Stimulated activated naive CD8-positive, alpha-beta T cell treated with anti-CD3 and anti-CD28 coated beads, Interleukin-15, Interleukin-2, amounts not matched to agents 100 ng/mL and 50 ng/mL, for 24 hours (primary cell): ENCODE measurements around the gene FBLN2.
"Not testable (repeated sequence)": the region's sequence is repeated elsewhere in the genome, so short reads cannot be mapped to it uniquely, and the experiment has no call there.

Experiments
- H3K27ac Mint-ChIP-seq: one replicate; pipeline ENCODE4 v1.8.0; 2021; ENCODE audit warnings: mild to moderate bottlenecking, mixed read lengths
- H3K27me3 Mint-ChIP-seq: one replicate; pipeline ENCODE4 v1.8.0; 2021; ENCODE audit warnings: mixed read lengths
- H3K36me3 Mint-ChIP-seq: one replicate; pipeline ENCODE4 v1.8.0; 2021; ENCODE audit warnings: low read depth, mixed read lengths
- H3K4me1 Mint-ChIP-seq: one replicate; pipeline ENCODE4 v1.8.0; 2021; ENCODE audit warnings: low read depth, mixed read lengths
- H3K4me3 Mint-ChIP-seq: one replicate; pipeline ENCODE4 v1.8.0; 2021; ENCODE audit warnings: mild to moderate bottlenecking, mixed read lengths
- H3K9me3 Mint-ChIP-seq: one replicate; pipeline ENCODE4 v1.8.0; 2021; ENCODE audit warnings: mixed read lengths

The FBLN2 gene

GRCh38 chr3:13559764-13560525 lies 11.0 kb downstream of the FBLN2 start:
- Mint-ChIP-seq H3K36me3 (no peaks in the 10 kb centered on the region), H3K27ac (no peak overlapping the region), H3K9me3 (no peaks in the 10 kb centered on the region), H3K27me3 (no peaks in the 10 kb centered on the region), H3K4me1 (peaks cover 23% of the 10 kb centered on the region), H3K4me3 (no peak overlapping the region)

- Mint-ChIP-seq H3K27ac (no peak overlapping the region), H3K4me1 (peaks cover 20% of the 10 kb centered on the region), H3K27me3 (no peaks in the 10 kb centered on the region), H3K36me3 (no peaks in the 10 kb centered on the region), H3K9me3 (no peaks in the 10 kb centered on the region), H3K4me3 (no peak overlapping the region)
Observed at GRCh38 chr3:13561376-13561775, 12.5 kb downstream of the FBLN2 start.

- Mint-ChIP-seq H3K27ac (no peak overlapping the region), H3K4me1 (peaks cover 17% of the 10 kb centered on the region), H3K27me3 (no peaks in the 10 kb centered on the region), H3K4me3 (no peak overlapping the region), H3K9me3 (no peaks in the 10 kb centered on the region), H3K36me3 (no peaks in the 10 kb centered on the region)
Observed at GRCh38 chr3:13561967-13562366, 13.0 kb downstream of the FBLN2 start.

GRCh38 chr3:13562421-13562820 lies 13.5 kb downstream of the FBLN2 start:
- H3K4me1 Mint-ChIP-seq = peaks cover 12% of the 10 kb centered on the region
- not testable (repeated sequence) for H3K9me3 Mint-ChIP-seq, H3K27ac Mint-ChIP-seq, H3K27me3 Mint-ChIP-seq, H3K36me3 Mint-ChIP-seq, H3K4me3 Mint-ChIP-seq

- Mint-ChIP-seq H3K27ac (no peak overlapping the region), H3K36me3 (no peaks in the 10 kb centered on the region), H3K9me3 (no peaks in the 10 kb centered on the region), H3K4me3 (no peak overlapping the region), H3K4me1 (peaks cover 11% of the 10 kb centered on the region), H3K27me3 (no peaks in the 10 kb centered on the region)
Observed at GRCh38 chr3:13563321-13563720, 14.4 kb downstream of the FBLN2 start.

- Mint-ChIP-seq H3K36me3 (no peaks in the 10 kb centered on the region), H3K27me3 (no peaks in the 10 kb centered on the region), H3K9me3 (no peaks in the 10 kb centered on the region), H3K27ac (no peak overlapping the region), H3K4me3 (no peak overlapping the region), H3K4me1 (peaks cover 11% of the 10 kb centered on the region)
Observed at GRCh38 chr3:13563911-13564310, 15.0 kb downstream of the FBLN2 start.

GRCh38 chr3:13564751-13565560 lies 16.0 kb downstream of the FBLN2 start:
- Mint-ChIP-seq H3K9me3 (no peaks in the 10 kb centered on the region), H3K4me3 (no peak overlapping the region), H3K4me1 (peaks cover 11% of the 10 kb centered on the region), H3K36me3 (no peaks in the 10 kb centered on the region), H3K27me3 (no peaks in the 10 kb centered on the region), H3K27ac (no peak overlapping the region)

GRCh38 chr3:13565581-13566452 lies 16.9 kb downstream of the FBLN2 start:
- Mint-ChIP-seq H3K9me3 (no peaks in the 10 kb centered on the region), H3K27me3 (no peaks in the 10 kb centered on the region), H3K4me3 (no peak overlapping the region), H3K4me1 (peaks cover 8% of the 10 kb centered on the region), H3K36me3 (no peaks in the 10 kb centered on the region), H3K27ac (no peak overlapping the region)

- H3K4me1 Mint-ChIP-seq = peaks cover 8% of the 10 kb centered on the region
- no peaks in the 10 kb centered on the region for H3K27me3 Mint-ChIP-seq
- no peak overlapping the region for H3K4me3 Mint-ChIP-seq
- H3K27ac Mint-ChIP-seq = no peak overlapping the region
- H3K9me3 Mint-ChIP-seq = no peaks in the 10 kb centered on the region
- H3K36me3 Mint-ChIP-seq = no peaks in the 10 kb centered on the region
Observed at GRCh38 chr3:13566453-13566748, 17.5 kb downstream of the FBLN2 start.

GRCh38 chr3:13566769-13567310 lies 17.9 kb downstream of the FBLN2 start:
- Mint-ChIP-seq H3K4me1 (peaks cover 8% of the 10 kb centered on the region), H3K27ac (no peak overlapping the region), H3K9me3 (no peaks in the 10 kb centered on the region), H3K36me3 (no peaks in the 10 kb centered on the region), H3K27me3 (no peaks in the 10 kb centered on the region), H3K4me3 (no peak overlapping the region)

- no peaks in the 10 kb centered on the region for H3K9me3 Mint-ChIP-seq
- H3K27me3 Mint-ChIP-seq = no peaks in the 10 kb centered on the region
- H3K36me3 Mint-ChIP-seq = no peaks in the 10 kb centered on the region
- no peak overlapping the region for H3K4me3 Mint-ChIP-seq
- H3K27ac Mint-ChIP-seq = no peak overlapping the region
- peaks cover 8% of the 10 kb centered on the region for H3K4me1 Mint-ChIP-seq
Observed at GRCh38 chr3:13567684-13568514, 19.0 kb downstream of the FBLN2 start.

- Mint-ChIP-seq H3K4me3 (no peak overlapping the region), H3K27ac (no peak overlapping the region), H3K9me3 (no peaks in the 10 kb centered on the region), H3K36me3 (no peaks in the 10 kb centered on the region), H3K4me1 (peaks cover 12% of the 10 kb centered on the region), H3K27me3 (no peaks in the 10 kb centered on the region)
Observed at GRCh38 chr3:13568515-13569028, 19.6 kb downstream of the FBLN2 start.

- H3K27me3 Mint-ChIP-seq = no peaks in the 10 kb centered on the region
- H3K4me3 Mint-ChIP-seq = no peak overlapping the region
- H3K9me3 Mint-ChIP-seq = no peaks in the 10 kb centered on the region
- no peak overlapping the region for H3K27ac Mint-ChIP-seq
- H3K36me3 Mint-ChIP-seq = no peaks in the 10 kb centered on the region
- H3K4me1 Mint-ChIP-seq = peaks cover 12% of the 10 kb centered on the region
Observed at GRCh38 chr3:13569201-13569600, 20.3 kb downstream of the FBLN2 start.
